Articular chondrocyte of knee joint (primary cell): Measurements from ENCODE around the gene ELAPOR2. TPM values are rescaled to one million over a fixed set of nuclear protein-coding genes. Genes with fewer than 3 reads are reported as not detected.

Source experiments
- total RNA-seq: library from RNA; depleted of rRNA; stranded (reverse); fragments of >200 nt; gene quantifications from 2 replicates; pipeline ENCODE4 v1.2.3, GENCODE V29; 2012

ELAPOR2 gene, protein sequence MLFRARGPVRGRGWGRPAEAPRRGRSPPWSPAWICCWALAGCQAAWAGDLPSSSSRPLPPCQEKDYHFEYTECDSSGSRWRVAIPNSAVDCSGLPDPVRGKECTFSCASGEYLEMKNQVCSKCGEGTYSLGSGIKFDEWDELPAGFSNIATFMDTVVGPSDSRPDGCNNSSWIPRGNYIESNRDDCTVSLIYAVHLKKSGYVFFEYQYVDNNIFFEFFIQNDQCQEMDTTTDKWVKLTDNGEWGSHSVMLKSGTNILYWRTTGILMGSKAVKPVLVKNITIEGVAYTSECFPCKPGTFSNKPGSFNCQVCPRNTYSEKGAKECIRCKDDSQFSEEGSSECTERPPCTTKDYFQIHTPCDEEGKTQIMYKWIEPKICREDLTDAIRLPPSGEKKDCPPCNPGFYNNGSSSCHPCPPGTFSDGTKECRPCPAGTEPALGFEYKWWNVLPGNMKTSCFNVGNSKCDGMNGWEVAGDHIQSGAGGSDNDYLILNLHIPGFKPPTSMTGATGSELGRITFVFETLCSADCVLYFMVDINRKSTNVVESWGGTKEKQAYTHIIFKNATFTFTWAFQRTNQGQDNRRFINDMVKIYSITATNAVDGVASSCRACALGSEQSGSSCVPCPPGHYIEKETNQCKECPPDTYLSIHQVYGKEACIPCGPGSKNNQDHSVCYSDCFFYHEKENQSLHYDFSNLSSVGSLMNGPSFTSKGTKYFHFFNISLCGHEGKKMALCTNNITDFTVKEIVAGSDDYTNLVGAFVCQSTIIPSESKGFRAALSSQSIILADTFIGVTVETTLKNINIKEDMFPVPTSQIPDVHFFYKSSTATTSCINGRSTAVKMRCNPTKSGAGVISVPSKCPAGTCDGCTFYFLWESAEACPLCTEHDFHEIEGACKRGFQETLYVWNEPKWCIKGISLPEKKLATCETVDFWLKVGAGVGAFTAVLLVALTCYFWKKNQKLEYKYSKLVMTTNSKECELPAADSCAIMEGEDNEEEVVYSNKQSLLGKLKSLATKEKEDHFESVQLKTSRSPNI
- 4.7 and 10.5 TPM in 2 replicates for total RNA-seq

DNA sequence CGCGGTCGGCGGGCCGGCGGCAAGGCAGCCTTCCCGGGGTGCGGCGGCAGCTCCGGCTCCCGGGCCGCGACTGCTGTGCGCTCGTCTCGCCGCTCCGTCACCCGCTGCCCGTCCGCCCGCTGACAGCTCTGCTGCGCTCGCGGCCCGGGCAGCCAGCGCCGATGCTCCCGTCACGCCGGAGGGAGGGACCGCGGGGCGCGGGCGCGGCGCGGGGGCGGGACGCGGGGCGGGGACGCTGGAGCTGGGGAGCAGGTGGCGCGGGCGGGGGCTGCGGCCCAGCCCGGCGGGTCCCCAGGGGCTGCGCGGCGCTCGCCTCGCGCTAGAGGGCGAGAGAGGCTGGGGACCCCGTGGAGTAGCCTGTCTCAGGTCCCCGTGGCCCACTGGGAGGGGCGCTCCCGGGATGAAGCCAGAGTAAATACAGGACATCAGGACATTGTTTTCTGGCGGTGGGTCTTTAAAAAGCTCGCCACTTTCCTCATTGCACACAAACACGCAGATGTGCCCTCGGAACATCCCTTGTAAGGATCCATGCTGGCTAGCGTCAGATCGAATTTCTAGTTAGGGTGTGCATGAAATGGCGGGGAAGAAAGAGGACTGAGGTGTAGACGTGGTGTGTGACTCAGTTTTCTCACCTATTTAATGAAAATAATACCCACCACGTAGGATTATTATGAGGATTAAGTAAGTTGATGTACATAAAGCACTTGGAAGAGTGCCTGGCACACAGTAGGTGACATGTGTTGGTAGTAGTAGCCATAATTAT, at the start of gene ELAPOR2:
Gene ELAPOR2, minus strand, starts transcription at position 130 of the 763 bp plus-strand sequence. CDS start 141 bp downstream, outside the sequence.

Other genes with a start within 250 kb of the ELAPOR2 start
- 79.6 and 94.9 TPM in 2 replicates for gene DMTF1, start 92.8 kb upstream of the ELAPOR2 start, total RNA-seq
- 35.5 and 40.6 TPM in 2 replicates for gene TMEM243, start 160.1 kb upstream of the ELAPOR2 start, total RNA-seq